GM12875 (cell line): ENCODE data around the gene TPPP3.

Experiments used
- H3K4me3 ChIP-seq: one replicate; pipeline ENCODE4 v1.5.1; 2011; ENCODE audit warnings: low read depth, low read length, control low read depth
- CTCF ChIP-seq: IDR thresholded peaks from 2 replicates; pipeline ENCODE4 v1.5.1; 2011; ENCODE audit warnings: low read depth, mild to moderate bottlenecking, control low read depth, inconsistent platforms, low read length, moderate library complexity, borderline replicate concordance; ENCODE audit not compliant: insufficient read depth

TPPP3 gene

GRCh38 chr16:67403976-67404555 is 10.8 kb upstream of the TPPP3 start:
- H3K4me3 ChIP-seq: no peak overlapping the region
- no peak for TF ChIP-seq CTCF

- TF ChIP-seq CTCF: no peak
These were observed 7.6 kb upstream of the TPPP3 start for GRCh38 chr16:67400901-67401300.

DNA sequence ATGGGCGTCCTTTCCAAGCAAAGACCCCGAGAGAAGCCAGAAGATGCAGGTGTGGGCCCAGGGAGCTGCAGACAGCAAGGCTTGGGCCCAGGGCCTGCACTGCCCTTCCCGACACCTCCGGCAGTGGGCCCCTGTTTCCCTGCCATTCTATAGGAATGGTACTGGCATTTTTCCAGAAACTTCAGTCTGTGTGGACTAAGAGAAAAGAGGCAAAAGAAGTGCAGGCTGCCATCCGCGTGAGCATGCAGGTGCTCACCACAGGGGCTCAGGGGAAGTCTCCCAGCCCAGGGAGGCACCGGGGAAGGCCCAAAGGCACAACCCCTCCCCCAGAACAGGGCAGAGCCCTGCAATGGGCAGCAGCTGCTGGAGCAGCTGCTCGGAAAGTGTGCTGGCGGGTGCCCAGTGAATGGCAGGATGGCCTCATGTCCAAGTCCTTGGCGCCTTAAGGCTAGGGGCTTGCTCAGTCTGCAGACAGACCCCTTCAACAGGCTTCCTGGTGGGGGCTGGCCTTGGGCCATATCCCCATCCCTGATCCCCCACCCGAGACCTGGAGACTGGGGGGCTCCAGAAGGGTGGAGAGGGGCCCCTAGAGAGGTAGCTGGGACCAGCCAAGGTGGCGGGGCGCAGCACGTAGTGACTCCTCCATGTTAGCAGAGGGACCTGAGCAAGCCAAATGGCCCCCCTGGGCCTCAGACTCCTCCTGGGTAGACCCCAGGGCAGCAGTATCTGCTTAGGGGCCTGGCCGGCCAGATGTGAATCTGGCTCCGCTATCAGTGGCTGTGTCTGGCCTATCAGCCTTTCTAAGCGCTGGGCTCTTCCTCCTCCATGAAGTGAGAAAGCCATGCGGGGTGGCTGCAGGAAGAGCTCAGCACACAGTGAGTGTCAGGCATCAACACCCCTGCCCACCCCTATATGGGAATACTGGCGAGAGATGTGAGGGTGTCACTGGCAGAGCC is 6.7 kb upstream of the TPPP3 start:
- no peak overlapping the region for H3K4me3 ChIP-seq
- no peak for TF ChIP-seq CTCF

More at GRCh38 chr16:67400901-67401300, 7.6 kb upstream of the TPPP3 start:
- no peak overlapping the region for H3K4me3 ChIP-seq

- peak; percentile 92 for TF ChIP-seq CTCF
- no peak overlapping the region for H3K4me3 ChIP-seq
These were observed 6.0 kb upstream of the TPPP3 start for GRCh38 chr16:67399218-67399733.

- no peak overlapping the region for H3K4me3 ChIP-seq
- no peak for TF ChIP-seq CTCF
These were observed 5.4 kb upstream of the TPPP3 start for GRCh38 chr16:67398546-67399217.

- H3K4me3 ChIP-seq: no peak overlapping the region
- peak; percentile 45; the same call in 1 of the 2 replicates for TF ChIP-seq CTCF
These were observed 4.7 kb upstream of the TPPP3 start for GRCh38 chr16:67397812-67398545.
